ES-I3 (cell line): ENCODE results near the gene TMEM233.

Experiments
- H3K36me3 ChIP-seq: 2 replicates; pipeline ENCODE4 v1.6.1; 2013; ENCODE audit warnings: mild to moderate bottlenecking, low read length, control low read depth, moderate library complexity; ENCODE audit not compliant: insufficient read depth
- H3K4me1 ChIP-seq: 2 replicates; pipeline ENCODE4 v1.6.1; 2013; ENCODE audit warnings: mild to moderate bottlenecking, control low read depth, low read length; ENCODE audit not compliant: insufficient read depth
- H3K9ac ChIP-seq: 2 replicates; pipeline ENCODE4 v1.6.1; 2013; ENCODE audit warnings: low read depth, mild to moderate bottlenecking, low read length, moderate library complexity
- H3K9me3 ChIP-seq: 2 replicates; pipeline ENCODE4 v1.6.1; 2013; ENCODE audit warnings: mild to moderate bottlenecking, low read length, moderate library complexity; ENCODE audit not compliant: control insufficient read depth, insufficient read depth

The TMEM233 gene

GRCh38 chr12:119659289-119659897 lies 65.8 kb downstream of the TMEM233 start:
- H3K9me3 ChIP-seq, result no peaks in the 10 kb centered on the region
- H3K9ac ChIP-seq, result no peak overlapping the region

GRCh38 chr12:119660076-119660475 lies 66.5 kb downstream of the TMEM233 start:
- no peaks in the 10 kb centered on the region for H3K36me3 ChIP-seq
- H3K9me3 ChIP-seq, result no peaks in the 10 kb centered on the region
- H3K4me1 ChIP-seq, result no peaks in the 10 kb centered on the region
- no peak overlapping the region for H3K9ac ChIP-seq

More at GRCh38 chr12:119659289-119659897, 65.8 kb downstream of the TMEM233 start:
- no peaks in the 10 kb centered on the region for H3K4me1 ChIP-seq
- no peaks in the 10 kb centered on the region for H3K36me3 ChIP-seq

- H3K4me1 ChIP-seq, result no peaks in the 10 kb centered on the region; the same call in 1 of the 2 replicates
- H3K9ac ChIP-seq, result no peak overlapping the region
Measured at GRCh38 chr12:119661882-119662281, 68.3 kb downstream of the TMEM233 start.

GRCh38 chr12:119664642-119665041 lies 71.1 kb downstream of the TMEM233 start:
- Histone ChIP-seq H3K9ac (no peak overlapping the region), H3K4me1 (no peaks in the 10 kb centered on the region; the same call in 1 of the 2 replicates), H3K36me3 (no peaks in the 10 kb centered on the region), H3K9me3 (no peaks in the 10 kb centered on the region)

More at GRCh38 chr12:119661882-119662281, 68.3 kb downstream of the TMEM233 start:
- no peaks in the 10 kb centered on the region for H3K36me3 ChIP-seq
- H3K9me3 ChIP-seq, result no peaks in the 10 kb centered on the region

GRCh38 chr12:119665164-119665929 lies 71.8 kb downstream of the TMEM233 start:
- H3K36me3 ChIP-seq, result no peaks in the 10 kb centered on the region; the same call in 1 of the 2 replicates
- no peak overlapping the region for H3K9ac ChIP-seq
- H3K4me1 ChIP-seq, result no peaks in the 10 kb centered on the region; the same call in 1 of the 2 replicates
- no peaks in the 10 kb centered on the region for H3K9me3 ChIP-seq

- Histone ChIP-seq H3K9ac (no peak overlapping the region), H3K9me3 (no peaks in the 10 kb centered on the region)
Measured at GRCh38 chr12:119666226-119666795, 72.7 kb downstream of the TMEM233 start.

GRCh38 chr12:119666900-119667576 lies 73.5 kb downstream of the TMEM233 start:
- H3K4me1 ChIP-seq, result no peaks in the 10 kb centered on the region; the same call in 1 of the 2 replicates
- no peaks in the 10 kb centered on the region for H3K9me3 ChIP-seq
- peaks cover 3% of the 10 kb centered on the region; the same call in 1 of the 2 replicates for H3K36me3 ChIP-seq
- peak overlapping the region; percentile 95 for H3K9ac ChIP-seq

More at GRCh38 chr12:119666226-119666795, 72.7 kb downstream of the TMEM233 start:
- H3K4me1 ChIP-seq, result no peaks in the 10 kb centered on the region; the same call in 1 of the 2 replicates
- H3K36me3 ChIP-seq, result peaks cover 3% of the 10 kb centered on the region; the same call in 1 of the 2 replicates

- Histone ChIP-seq H3K9ac (peak within 1 kb of the TSS; percentile 95), H3K9me3 (no peaks in the 10 kb centered on the region), H3K36me3 (peaks cover 10% of the 10 kb centered on the region), H3K4me1 (no peaks in the 10 kb centered on the region; the same call in 1 of the 2 replicates)
Measured at GRCh38 chr12:119667577-119668323, 74.2 kb downstream of the TMEM233 start, which contains the start of gene PRKAB1. Gene PRKAB1, plus strand, starts transcription at chr12:119668133. Its CDS starts 112 bp downstream, at chr12:119668245.

GRCh38 chr12:119668324-119668841 lies 74.8 kb downstream of the TMEM233 start:
- Histone ChIP-seq H3K9me3 (no peaks in the 10 kb centered on the region), H3K9ac (peak overlapping the region; percentile 95), H3K4me1 (no peaks in the 10 kb centered on the region; the same call in 1 of the 2 replicates), H3K36me3 (peaks cover 15% of the 10 kb centered on the region)

GRCh38 chr12:119669744-119670472 lies 76.3 kb downstream of the TMEM233 start:
- peaks cover 25% of the 10 kb centered on the region for H3K36me3 ChIP-seq
- no peaks in the 10 kb centered on the region; the same call in 1 of the 2 replicates for H3K4me1 ChIP-seq
- H3K9ac ChIP-seq, result no peak overlapping the region
- no peaks in the 10 kb centered on the region for H3K9me3 ChIP-seq

GRCh38 chr12:119671070-119671469 lies 77.5 kb downstream of the TMEM233 start:
- H3K4me1 ChIP-seq, result no peaks in the 10 kb centered on the region; the same call in 1 of the 2 replicates
- peaks cover 33% of the 10 kb centered on the region for H3K36me3 ChIP-seq
- H3K9me3 ChIP-seq, result no peaks in the 10 kb centered on the region
- no peak overlapping the region for H3K9ac ChIP-seq

- no peaks in the 10 kb centered on the region for H3K9me3 ChIP-seq
- H3K36me3 ChIP-seq, result peaks cover 40% of the 10 kb centered on the region
- H3K9ac ChIP-seq, result no peak overlapping the region
- no peaks in the 10 kb centered on the region for H3K4me1 ChIP-seq
Measured at GRCh38 chr12:119672194-119672593, 78.6 kb downstream of the TMEM233 start.

- Histone ChIP-seq H3K36me3 (peaks cover 51% of the 10 kb centered on the region), H3K4me1 (no peaks in the 10 kb centered on the region), H3K9ac (no peak overlapping the region), H3K9me3 (no peaks in the 10 kb centered on the region)
Measured at GRCh38 chr12:119673634-119674033, 80.1 kb downstream of the TMEM233 start.
